SK-N-SH (cell line): ENCODE data around the gene TFCP2. TPM values are rescaled to one million over a fixed set of nuclear protein-coding genes. Genes with fewer than 3 reads are reported as not detected.

Experiments used
- CTCF ChIA-PET: fragments of 300-600, 350-600 bp; formaldehyde crosslinking; extraction: SDS; loops from one replicate; lab custom pipeline; 2021; lab: Yijun Ruan, JAX
- POLR2A ChIA-PET: fragments of 350-600 bp; sonication (Branson Sonifier 250); formaldehyde crosslinking; extraction: SDS; loops from one replicate; lab custom pipeline; 2020; ENCODE audit warnings: antibody characterized with exemption, inconsistent platforms; lab: Yijun Ruan, JAX
- DNase-seq: peaks from one replicate; pipeline ENCODE4 v3.0.0; 2012
- H2AFZ ChIP-seq: fragments of 200-600 bp; sonication (generic); 2 replicates; pipeline ENCODE4 v1.8.1; 2016; ENCODE audit warnings: antibody characterized with exemption, mild to moderate bottlenecking, low read depth
- H3F3A ChIP-seq: fragments of 200-600 bp; sonication (generic); replicated peaks from 2 replicates; pipeline ENCODE3; 2016; ENCODE audit warnings: antibody characterized with exemption, mild to moderate bottlenecking; ENCODE audit not compliant: insufficient read depth
- H3K27ac ChIP-seq, 2 experiments: fragments of 200-500 bp in 1 of 2; fragments of 200-600 bp in 1 of 2; sonication (Bioruptor generic) in 1 of 2; sonication (generic), shearing (Covaris generic) in 1 of 2; 2 replicates each; pipeline versions ENCODE4 v1.5.1 to v1.6.1; 2014 to 2016; ENCODE audit warnings: low read depth in 2 of 2, inconsistent platforms in 1 of 2, low read length in 1 of 2, mild to moderate bottlenecking in 1 of 2, mixed read lengths in 1 of 2
- H3K27me3 ChIP-seq: fragments of 200-600 bp; sonication (generic), shearing (Covaris generic); 2 replicates; pipeline ENCODE4 v1.6.1; 2016; ENCODE audit warnings: mixed run types; ENCODE audit not compliant: insufficient read depth
- H3K36me3 ChIP-seq, 2 experiments: fragments of 200-500 bp in 1 of 2; fragments of 200-600 bp in 1 of 2; sonication (Bioruptor generic) in 1 of 2; sonication (generic) in 1 of 2; replicated peaks in 1 of 2; 2 replicates each; pipeline versions ENCODE3 to v1.5.1; 2014 to 2016; ENCODE audit warnings: low read length in 1 of 2, mild to moderate bottlenecking in 1 of 2; ENCODE audit not compliant: insufficient read depth in 2 of 2, control insufficient read depth in 1 of 2
- H3K4me1 ChIP-seq, 2 experiments: fragments of 200-500 bp in 1 of 2; fragments of 200-600 bp in 1 of 2; sonication (Bioruptor generic) in 1 of 2; sonication (generic), shearing (Covaris generic) in 1 of 2; 2 replicates each; pipeline versions ENCODE4 v1.5.1 to v1.6.1; 2014 to 2016; ENCODE audit warnings: low read depth in 1 of 2, low read length in 1 of 2, mixed run types in 1 of 2; ENCODE audit not compliant: insufficient read depth in 2 of 2, control insufficient read depth in 1 of 2
- H3K4me2 ChIP-seq: fragments of 200-600 bp; sonication (generic), shearing (Covaris generic); 2 replicates; pipeline ENCODE4 v1.6.1; 2017; ENCODE audit warnings: mixed run types
- H3K4me3 ChIP-seq, 2 experiments: fragments of 200-500 bp in 1 of 2; fragments of 200-600 bp in 1 of 2; sonication (Bioruptor generic) in 1 of 2; sonication (generic), shearing (Covaris generic) in 1 of 2; 2 replicates each; pipeline versions ENCODE4 v1.5.1 to v1.8.1; 2014 to 2016; ENCODE audit warnings: low read depth in 2 of 2, inconsistent platforms in 1 of 2, low read length in 1 of 2, mild to moderate bottlenecking in 1 of 2, mixed read lengths in 1 of 2, moderate library complexity in 1 of 2
- H3K79me2 ChIP-seq: fragments of 200-600 bp; sonication (generic); 2 replicates; pipeline ENCODE4 v1.8.1; 2017; ENCODE audit warnings: mild to moderate bottlenecking; ENCODE audit not compliant: insufficient read depth
- H3K9ac ChIP-seq: fragments of 200-600 bp; sonication (generic); 2 replicates; pipeline ENCODE4 v1.6.1; 2017; ENCODE audit warnings: mixed run types
- H3K9me2 ChIP-seq: fragments of 200-600 bp; sonication (generic); 2 replicates; pipeline ENCODE4 v1.6.1; 2017; ENCODE audit warnings: mixed run types
- H3K9me3 ChIP-seq: fragments of 200-600 bp; sonication (generic); 2 replicates; pipeline ENCODE4 v1.6.1; 2017; ENCODE audit warnings: mixed run types, mild to moderate bottlenecking, moderate library complexity
- H4K20me1 ChIP-seq: fragments of 200-600 bp; sonication (generic); 2 replicates; pipeline ENCODE4 v1.6.1; 2017; ENCODE audit warnings: mild to moderate bottlenecking, mixed run types; ENCODE audit not compliant: insufficient read depth
- CHD2 ChIP-seq: fragments of 150-350 bp; IDR thresholded peaks from 2 replicates; pipeline ENCODE4 v1.6.1; 2018; ENCODE audit warnings: low read length; ENCODE audit not compliant: partially characterized antibody
- CTCF ChIP-seq: fragments of 200-600 bp; sonication (generic); IDR thresholded peaks from 2 replicates; pipeline ENCODE4 v1.6.1; 2017; ENCODE audit warnings: antibody characterized with exemption, mild to moderate bottlenecking, moderate library complexity
- EP300 ChIP-seq, 2 experiments: IDR thresholded peaks; 2 replicates each; pipeline versions ENCODE4 v1.4.0 to v1.6.1; 2012; ENCODE audit warnings: borderline replicate concordance in 1 of 2, low read depth in 1 of 2, low read length in 1 of 2
- EZH2phosphoT487 ChIP-seq: fragments of 200-600 bp; sonication (generic); IDR thresholded peaks from 2 replicates; pipeline ENCODE4 v1.6.1; 2017; ENCODE audit warnings: low read depth, mixed run types, mild to moderate bottlenecking, antibody characterized with exemption, moderate library complexity, borderline replicate concordance
- GATA2 ChIP-seq: sonication (generic); formaldehyde crosslinking; IDR thresholded peaks from 2 replicates; pipeline ENCODE4 v1.5.0; 2020; ENCODE audit warnings: mild to moderate bottlenecking, missing genetic modification reagents
- JUND ChIP-seq: IDR thresholded peaks from 2 replicates; pipeline ENCODE4 v1.4.0; 2012
- MEF2A ChIP-seq: IDR thresholded peaks from 2 replicates; pipeline ENCODE4 v1.4.0; 2012; ENCODE audit warnings: low read depth, borderline replicate concordance
- NFIC ChIP-seq: IDR thresholded peaks from 2 replicates; pipeline ENCODE4 v1.4.0; 2012; ENCODE audit warnings: borderline replicate concordance
- NRF1 ChIP-seq: IDR thresholded peaks from 2 replicates; pipeline ENCODE4 v1.6.1; 2012; ENCODE audit warnings: low read depth, mild to moderate bottlenecking, low read length
- PBX3 ChIP-seq: IDR thresholded peaks from 2 replicates; pipeline ENCODE4; 2012
- POLR2AphosphoS5 ChIP-seq: IDR thresholded peaks from 2 replicates; pipeline ENCODE4 v1.6.1; 2012; ENCODE audit warnings: low read depth, low read length
- RCOR1 ChIP-seq: fragments of 150-350 bp; IDR thresholded peaks from 2 replicates; pipeline ENCODE4 v1.6.1; 2017; ENCODE audit warnings: antibody characterized with exemption, low read length
- RXRA ChIP-seq: IDR thresholded peaks from 2 replicates; pipeline ENCODE4 v1.4.0; 2012; ENCODE audit warnings: low read depth, mild to moderate bottlenecking, borderline replicate concordance
- SIN3A ChIP-seq: IDR thresholded peaks from 2 replicates; pipeline ENCODE4 v1.6.1; 2012; ENCODE audit warnings: low read depth, mild to moderate bottlenecking, low read length, moderate library complexity, borderline replicate concordance
- USF1 ChIP-seq: IDR thresholded peaks from 2 replicates; pipeline ENCODE4 v1.4.0; 2012; ENCODE audit warnings: low read depth, borderline replicate concordance
- WGBS: methylation state at CpG from one replicate; pipeline ENCODE4 v1.1.6; 2017; ENCODE audit warnings: low lambda C conversion rate; 5-methylcytosine and 5-hydroxymethylcytosine counted together
- polyA plus RNA-seq, 3 experiments: library from polyadenylated mRNA; depleted of rRNA; stranded (reverse); fragments of >200 nt; gene quantifications; 2 replicates each; pipeline ENCODE4 v1.2.3, GENCODE V29; 2012
- TF ChIP-seq, protein P1 (sequence below): IDR thresholded peaks from 2 replicates; pipeline ENCODE4 v1.4.0; 2012; ENCODE audit warnings: low read depth, borderline replicate concordance
- TF ChIP-seq, protein P2 (sequence below): fragments of 150-350 bp; IDR thresholded peaks from 2 replicates; pipeline ENCODE4 v1.6.1; 2016; ENCODE audit warnings: mild to moderate bottlenecking, low read depth, low read length

TFCP2 gene
- polyA plus RNA-seq, 1 of the 3 experiments (the other 2 are of a cell fraction), result 18.1 TPM

DNA sequence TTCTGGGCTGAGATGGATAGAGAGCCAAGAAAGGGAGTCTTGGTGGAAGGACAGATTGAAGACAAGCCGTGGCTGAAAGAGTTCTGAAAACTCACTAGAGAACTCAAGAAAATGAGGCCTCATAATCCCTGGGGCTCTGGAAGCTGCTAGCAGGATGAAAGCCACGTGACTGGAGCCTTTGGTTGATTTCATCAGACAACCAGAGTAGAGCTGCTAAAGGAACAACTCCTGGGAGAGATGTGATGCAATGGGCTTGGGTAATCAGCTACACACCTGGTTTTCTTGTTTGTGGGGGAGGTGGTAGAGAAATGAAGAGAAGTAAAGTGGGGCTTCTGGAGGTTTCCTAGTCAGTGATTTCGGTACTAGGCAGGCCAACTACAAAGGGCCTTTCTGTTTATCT, 102.9 kb downstream of the TFCP2 start:
- 0 out of 2 replicates have a peak, but pooled peaks cover 6% of the 10 kb centered on the region for H4K20me1 ChIP-seq
- peaks cover 25% of the 10 kb centered on the region for H3K79me2 ChIP-seq
- TF ChIP-seq, protein P1, sequence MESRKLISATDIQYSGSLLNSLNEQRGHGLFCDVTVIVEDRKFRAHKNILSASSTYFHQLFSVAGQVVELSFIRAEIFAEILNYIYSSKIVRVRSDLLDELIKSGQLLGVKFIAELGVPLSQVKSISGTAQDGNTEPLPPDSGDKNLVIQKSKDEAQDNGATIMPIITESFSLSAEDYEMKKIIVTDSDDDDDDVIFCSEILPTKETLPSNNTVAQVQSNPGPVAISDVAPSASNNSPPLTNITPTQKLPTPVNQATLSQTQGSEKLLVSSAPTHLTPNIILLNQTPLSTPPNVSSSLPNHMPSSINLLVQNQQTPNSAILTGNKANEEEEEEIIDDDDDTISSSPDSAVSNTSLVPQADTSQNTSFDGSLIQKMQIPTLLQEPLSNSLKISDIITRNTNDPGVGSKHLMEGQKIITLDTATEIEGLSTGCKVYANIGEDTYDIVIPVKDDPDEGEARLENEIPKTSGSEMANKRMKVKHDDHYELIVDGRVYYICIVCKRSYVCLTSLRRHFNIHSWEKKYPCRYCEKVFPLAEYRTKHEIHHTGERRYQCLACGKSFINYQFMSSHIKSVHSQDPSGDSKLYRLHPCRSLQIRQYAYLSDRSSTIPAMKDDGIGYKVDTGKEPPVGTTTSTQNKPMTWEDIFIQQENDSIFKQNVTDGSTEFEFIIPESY, result no peak
- TF ChIP-seq GATA2 (CRISPR knock-in tag) (no peak), PBX3 (no peak), NRF1 (no peak), EZH2phosphoT487 (no peak), CTCF (no peak)
- no peaks in the 10 kb centered on the region for H3K4me1 ChIP-seq
- no peak overlapping the region for H3K4me3 ChIP-seq
- H3K9me3 ChIP-seq, result no peaks in the 10 kb centered on the region
- POLR2A ChIA-PET, result interaction anchor here (1.2 kb wide), 1 partner anchor 13 kb away, joined by 3 read pairs; no protein-coding TSS in a partner anchor
- H3F3A ChIP-seq, result peaks cover 3% of the 10 kb centered on the region
- no peaks in the 10 kb centered on the region for H3K9me2 ChIP-seq
- H3K27me3 ChIP-seq, result no peaks in the 10 kb centered on the region
- no peak for DNase-seq
- no peak overlapping the region for H2AFZ ChIP-seq
- no peak overlapping the region for H3K9ac ChIP-seq
- no peak overlapping the region for H3K27ac ChIP-seq
- H3K4me2 ChIP-seq, result no peak overlapping the region
- CTCF ChIA-PET, result no interaction called here
- WGBS, result 95% methylated on average over 3 of the region's 3 CpGs
- H3K36me3 ChIP-seq, result peaks cover 49 to 58% of the 10 kb centered on the region in 2 experiments

DNA sequence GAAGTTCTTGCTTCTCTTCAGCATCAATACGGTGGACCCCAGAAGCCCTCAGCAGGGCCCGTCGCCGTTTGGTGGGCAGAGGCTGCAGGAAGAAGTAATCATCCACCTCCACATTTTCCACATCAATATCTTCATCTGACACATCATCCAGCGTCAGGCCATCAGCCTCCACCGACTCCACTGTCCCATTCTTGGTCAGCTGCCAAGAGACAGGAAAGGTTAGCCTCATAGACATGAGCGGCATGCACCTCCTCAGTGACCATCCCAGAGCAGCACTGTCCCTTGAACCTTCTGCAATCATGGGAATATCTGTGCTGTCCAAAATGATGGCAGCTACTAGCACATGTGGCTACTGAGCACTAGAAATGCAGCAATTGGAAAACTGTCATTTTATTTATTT, 105.2 kb downstream of the TFCP2 start:
- TF ChIP-seq NFIC, result no peak
- TF ChIP-seq RXRA, result no peak
- TF ChIP-seq, protein P2, sequence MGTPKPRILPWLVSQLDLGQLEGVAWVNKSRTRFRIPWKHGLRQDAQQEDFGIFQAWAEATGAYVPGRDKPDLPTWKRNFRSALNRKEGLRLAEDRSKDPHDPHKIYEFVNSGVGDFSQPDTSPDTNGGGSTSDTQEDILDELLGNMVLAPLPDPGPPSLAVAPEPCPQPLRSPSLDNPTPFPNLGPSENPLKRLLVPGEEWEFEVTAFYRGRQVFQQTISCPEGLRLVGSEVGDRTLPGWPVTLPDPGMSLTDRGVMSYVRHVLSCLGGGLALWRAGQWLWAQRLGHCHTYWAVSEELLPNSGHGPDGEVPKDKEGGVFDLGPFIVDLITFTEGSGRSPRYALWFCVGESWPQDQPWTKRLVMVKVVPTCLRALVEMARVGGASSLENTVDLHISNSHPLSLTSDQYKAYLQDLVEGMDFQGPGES, result no peak
- no peak for TF ChIP-seq USF1
- no peak for TF ChIP-seq CHD2
- TF ChIP-seq MEF2A, result no peak
- no peak for TF ChIP-seq RCOR1
- TF ChIP-seq SIN3A, result no peak
- no peak for TF ChIP-seq POLR2AphosphoS5
- no peak for TF ChIP-seq PBX3
- no peak for TF ChIP-seq JUND
- TF ChIP-seq EP300 (IDR thresholded peaks at IDR 0.05; ENCODE audit: borderline replicate concordance in 1 of 2, low read depth in 1 of 2, low read length in 1 of 2), result no peak
- TF ChIP-seq GATA2 (CRISPR knock-in tag), result no peak
- Histone ChIP-seq H3F3A (peaks cover 8% of the 10 kb centered on the region), H3K27me3 (no peaks in the 10 kb centered on the region), H4K20me1 (0 out of 2 replicates have a peak, but pooled peaks cover 4% of the 10 kb centered on the region), H3K36me3 (peaks cover 64 to 65% of the 10 kb centered on the region in 2 experiments), H3K9ac (no peak overlapping the region), H3K9me2 (no peaks in the 10 kb centered on the region), H3K4me3 (no peak overlapping the region), H3K4me1 (no peaks in the 10 kb centered on the region), H3K27ac (no peak overlapping the region), H3K4me2 (no peak overlapping the region), H3K79me2 (peaks cover 4% of the 10 kb centered on the region; the same call in 1 of the 2 replicates), H2AFZ (no peak overlapping the region), H3K9me3 (no peaks in the 10 kb centered on the region)
- ChIA-PET CTCF (interaction anchor here (1.1 kb wide), 1 partner anchor 20 kb away, joined by 3 read pairs; no protein-coding TSS in a partner anchor), POLR2A (no interaction called here)
- 83% methylated on average over 6 of the region's 7 CpGs for WGBS
- no peak for DNase-seq
